Epithelial cell of proximal tubule (primary cell): ENCODE measurements around the gene PROZ. TPM values are rescaled to one million over a fixed set of nuclear protein-coding genes. Genes with fewer than 3 reads are reported as not detected.

ENCODE experiments used
- DNase-seq: peaks from one replicate; pipeline ENCODE4 v3.0.0-alpha.2; 2011; ENCODE audit warnings: low read depth
- H3K4me3 ChIP-seq: 2 replicates; pipeline ENCODE4 v1.5.1; 2011; ENCODE audit warnings: low read depth, mild to moderate bottlenecking, low read length
- total RNA-seq: library from RNA; depleted of rRNA; stranded (reverse); fragments of >200 nt; gene quantifications from 2 replicates; pipeline ENCODE4 v1.2.3, GENCODE V29; 2015
- TF ChIP-seq, protein P1 (sequence below): conservative IDR thresholded peaks from 2 replicates; pipeline ENCODE4 v1.5.1; 2012; ENCODE audit warnings: low read depth, mild to moderate bottlenecking, low read length

The PROZ gene
- total RNA-seq, 1 donor from 2014 or later, result not detected

DNA sequence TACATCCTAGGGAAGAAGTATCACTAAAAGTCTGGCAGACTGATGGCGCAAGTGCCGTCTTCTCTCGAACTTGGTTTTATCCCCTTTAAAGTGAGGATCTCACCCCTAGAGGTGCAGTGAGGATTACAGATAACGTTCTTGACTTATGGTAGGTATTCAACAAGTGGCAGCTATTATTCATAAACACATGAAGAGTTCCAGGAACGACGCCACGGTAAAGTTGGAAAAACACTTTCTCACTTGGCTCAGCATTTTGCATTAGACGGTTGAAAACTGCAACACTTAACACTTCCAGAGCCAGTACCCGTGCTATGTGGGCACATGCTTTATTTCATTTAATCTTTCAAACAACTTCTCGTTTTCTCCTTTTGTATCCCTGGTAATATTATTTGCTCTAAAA, 8.7 kb downstream of the PROZ start:
- DNase-seq, result no peak
- H3K4me3 ChIP-seq, result no peak overlapping the region
- TF ChIP-seq, protein P1, sequence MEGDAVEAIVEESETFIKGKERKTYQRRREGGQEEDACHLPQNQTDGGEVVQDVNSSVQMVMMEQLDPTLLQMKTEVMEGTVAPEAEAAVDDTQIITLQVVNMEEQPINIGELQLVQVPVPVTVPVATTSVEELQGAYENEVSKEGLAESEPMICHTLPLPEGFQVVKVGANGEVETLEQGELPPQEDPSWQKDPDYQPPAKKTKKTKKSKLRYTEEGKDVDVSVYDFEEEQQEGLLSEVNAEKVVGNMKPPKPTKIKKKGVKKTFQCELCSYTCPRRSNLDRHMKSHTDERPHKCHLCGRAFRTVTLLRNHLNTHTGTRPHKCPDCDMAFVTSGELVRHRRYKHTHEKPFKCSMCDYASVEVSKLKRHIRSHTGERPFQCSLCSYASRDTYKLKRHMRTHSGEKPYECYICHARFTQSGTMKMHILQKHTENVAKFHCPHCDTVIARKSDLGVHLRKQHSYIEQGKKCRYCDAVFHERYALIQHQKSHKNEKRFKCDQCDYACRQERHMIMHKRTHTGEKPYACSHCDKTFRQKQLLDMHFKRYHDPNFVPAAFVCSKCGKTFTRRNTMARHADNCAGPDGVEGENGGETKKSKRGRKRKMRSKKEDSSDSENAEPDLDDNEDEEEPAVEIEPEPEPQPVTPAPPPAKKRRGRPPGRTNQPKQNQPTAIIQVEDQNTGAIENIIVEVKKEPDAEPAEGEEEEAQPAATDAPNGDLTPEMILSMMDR, result no peak

DNA sequence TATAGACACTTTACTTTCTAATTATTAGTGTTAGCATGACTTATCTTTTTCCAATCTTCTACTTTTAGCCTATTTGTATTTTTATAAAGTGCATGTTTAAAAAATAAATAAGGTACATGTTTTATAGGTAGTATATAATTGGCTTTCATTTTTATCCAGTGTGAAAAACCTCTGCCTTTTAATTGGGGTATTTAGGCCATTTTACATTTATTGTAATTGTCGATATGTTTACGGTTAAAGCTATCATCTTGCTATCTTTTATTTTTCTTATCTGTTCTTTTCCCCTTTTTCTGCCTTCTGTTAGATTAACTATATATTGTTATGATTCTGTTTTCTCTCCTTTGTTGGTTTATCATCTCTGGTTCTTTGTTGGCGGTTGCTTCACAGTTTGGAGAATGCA, 9.1 kb downstream of the PROZ start:
- TF ChIP-seq, protein P1, result no peak
- DNase-seq, result no peak
- H3K4me3 ChIP-seq, result no peak overlapping the region

DNA sequence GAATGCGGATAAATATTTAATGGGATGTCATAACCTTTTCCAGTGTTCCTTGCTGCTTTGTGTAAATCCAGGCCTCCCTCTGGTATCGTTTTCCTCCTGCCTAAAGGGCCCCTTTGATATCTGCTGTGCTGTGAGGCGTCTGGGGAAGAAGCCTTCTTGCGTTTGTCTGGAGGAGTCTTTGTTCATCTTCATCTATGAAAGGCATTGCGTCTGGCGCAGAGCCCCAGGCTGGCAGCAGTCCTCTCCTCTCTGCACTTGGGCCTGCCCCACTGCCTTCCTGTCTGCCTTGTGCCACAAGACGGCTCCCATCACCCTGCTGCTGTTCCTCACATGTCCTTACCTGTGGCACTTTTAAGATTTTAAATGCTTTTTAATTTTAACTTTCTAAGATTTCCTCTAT, 9.8 kb downstream of the PROZ start:
- DNase-seq, result no peak
- no peak overlapping the region for H3K4me3 ChIP-seq
- TF ChIP-seq, protein P1, result no peak

DNA sequence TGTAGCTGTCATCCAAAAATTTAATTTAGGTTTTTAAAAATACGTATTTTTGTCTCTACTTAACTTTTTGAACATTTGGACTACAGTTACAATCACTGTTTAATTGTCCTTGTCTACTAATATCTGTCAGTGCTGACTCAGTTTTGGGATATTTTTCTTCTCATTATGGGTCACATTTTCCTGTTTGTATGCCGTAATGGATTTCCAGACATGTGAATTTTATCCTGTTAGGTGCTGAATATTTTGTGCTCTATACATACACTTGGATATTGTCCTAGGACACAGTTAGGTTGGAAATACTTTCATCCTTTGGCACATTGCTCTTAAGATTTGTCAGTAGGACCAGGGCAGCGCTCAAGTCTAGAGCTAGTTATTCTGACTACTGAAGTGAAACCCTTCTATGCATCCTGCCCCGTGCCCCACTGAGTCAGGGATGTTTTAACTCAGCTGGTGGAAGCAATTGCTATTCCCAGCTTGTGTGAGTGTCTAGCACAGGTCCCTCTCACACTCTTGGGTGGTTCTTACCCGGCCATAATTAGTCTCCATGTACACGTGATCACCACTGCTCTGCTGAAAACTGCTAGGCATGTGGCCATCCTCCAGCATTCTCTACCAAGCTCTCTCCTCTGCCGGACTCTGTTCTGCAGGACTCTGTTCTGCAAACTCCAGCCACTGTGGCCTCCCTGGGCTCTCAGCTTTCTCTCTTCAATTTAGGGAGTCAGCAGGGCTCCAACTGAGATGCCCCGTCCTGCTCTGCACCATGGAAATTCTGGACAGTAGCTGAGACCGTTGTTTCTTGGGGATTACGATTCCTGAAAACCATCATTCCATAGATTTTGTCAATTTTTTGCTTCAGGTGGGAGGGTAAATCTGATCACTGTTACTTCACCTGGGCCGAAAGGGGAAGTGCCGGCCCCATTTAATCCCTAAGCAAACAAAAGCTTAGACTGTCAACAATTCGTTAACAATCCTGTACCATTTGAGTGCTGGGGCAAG, 11.1 kb downstream of the PROZ start:
- no peak for DNase-seq
- H3K4me3 ChIP-seq, result no peak overlapping the region
- TF ChIP-seq, protein P1, result no peak

DNA sequence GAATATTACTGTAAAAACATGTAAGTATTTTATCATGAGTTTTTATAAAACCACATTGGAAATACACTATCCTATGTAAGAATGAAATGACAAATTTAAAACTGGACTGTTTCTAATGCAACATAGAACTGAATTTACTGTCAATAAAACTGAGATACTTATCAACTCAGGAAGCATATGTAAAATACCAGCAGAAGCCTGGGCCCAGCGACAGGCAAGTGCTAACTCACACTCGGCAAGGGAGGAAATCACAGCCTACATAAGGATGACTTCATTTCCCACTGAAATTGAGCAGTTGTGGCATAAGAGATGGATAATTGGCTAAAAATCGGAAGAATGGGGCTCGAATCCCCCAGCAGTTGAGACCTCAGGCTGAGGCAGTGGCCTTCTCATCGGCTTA, 12.1 kb downstream of the PROZ start:
- TF ChIP-seq, protein P1, result no peak
- no peak for DNase-seq
- H3K4me3 ChIP-seq, result no peak overlapping the region

DNA sequence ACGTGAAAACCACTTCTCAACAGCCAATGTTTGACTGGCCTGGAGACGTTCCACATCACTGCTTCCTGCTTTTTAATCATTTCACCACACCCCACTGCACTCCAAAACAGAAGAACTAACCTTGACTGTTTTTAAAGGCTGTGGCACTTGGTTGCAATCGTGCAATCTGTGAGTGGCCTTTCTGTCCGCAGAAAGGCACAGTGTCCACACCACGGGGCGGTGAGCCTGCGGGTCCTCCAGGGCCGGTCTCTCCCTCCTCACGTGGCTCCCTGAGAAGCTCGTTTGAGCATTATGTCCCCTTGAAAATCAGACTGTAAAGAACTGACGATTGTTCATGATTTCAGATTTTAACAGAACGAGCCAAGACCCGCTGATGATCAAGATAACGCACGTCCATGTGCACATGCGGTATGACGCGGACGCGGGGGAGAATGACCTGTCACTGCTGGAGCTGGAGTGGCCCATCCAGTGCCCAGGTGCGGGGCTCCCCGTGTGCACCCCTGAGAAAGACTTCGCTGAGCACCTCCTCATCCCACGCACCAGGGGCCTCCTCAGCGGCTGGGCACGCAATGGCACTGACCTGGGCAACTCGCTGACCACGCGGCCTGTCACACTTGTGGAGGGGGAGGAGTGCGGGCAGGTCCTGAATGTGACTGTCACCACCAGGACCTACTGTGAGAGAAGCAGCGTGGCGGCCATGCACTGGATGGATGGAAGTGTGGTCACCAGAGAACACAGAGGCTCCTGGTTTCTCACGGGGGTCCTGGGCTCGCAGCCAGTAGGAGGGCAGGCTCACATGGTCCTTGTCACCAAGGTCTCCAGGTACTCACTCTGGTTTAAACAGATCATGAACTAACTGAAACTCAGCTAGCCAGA, 13.0 kb downstream of the PROZ start:
- TF ChIP-seq, protein P1, result no peak
- H3K4me3 ChIP-seq, result no peak overlapping the region
- no peak for DNase-seq
